Body of pancreas (tissue), 4 donors: ENCODE measurements around the gene AGAP1. TPM values are rescaled to one million over a fixed set of nuclear protein-coding genes. Genes with fewer than 3 reads are reported as not detected.

Source experiments
- ATAC-seq: fragments of 150-250 bp; one replicate; pipeline ENCODE4 v1.9.1; 2016
- DNase-seq, 4 donors: peaks; one replicate each; pipeline ENCODE4 v3.0.0-alpha.2; 2019
- H3K27ac ChIP-seq, 4 donors: fragments of 200-600 bp; sonication (generic); 1 replicate in 3 of 4; 2 replicates in 1 of 4; pipeline versions ENCODE4 v1.5.1 to v1.6.1; 2016 to 2019; ENCODE audit warnings: mild to moderate bottlenecking in 1 of 4, mixed read lengths in 1 of 4, moderate library complexity in 1 of 4
- H3K27me3 ChIP-seq, 2 donors: fragments of 200-600 bp; sonication (generic); one replicate each; pipeline ENCODE4 v1.6.0; 2016; ENCODE audit warnings: mild to moderate bottlenecking in 1 of 2
- H3K36me3 ChIP-seq, 2 donors: fragments of 200-600 bp; sonication (generic); replicated peaks in 1 of 2; 2 replicates each; pipeline ENCODE4 v1.5.1; 2016; ENCODE audit warnings: low read depth in 2 of 2; ENCODE audit not compliant: insufficient read depth in 1 of 2
- H3K4me1 ChIP-seq: fragments of 200-600 bp; sonication (generic); one replicate; pipeline ENCODE4 v1.6.0; 2016
- H3K4me3 ChIP-seq, 2 donors: fragments of 200-600 bp; sonication (generic); 1 replicate in 1 of 2; 2 replicates in 1 of 2; pipeline ENCODE4 v1.5.1; 2016 to 2019
- H3K9me3 ChIP-seq, 3 donors: fragments of 200-600 bp; sonication (generic); 1 replicate in 2 of 3; 2 replicates in 1 of 3; pipeline ENCODE4 v1.5.1; 2016
- POLR2A ChIP-seq, 3 donors: fragments of 450-650 bp; IDR thresholded peaks; one replicate each; pipeline ENCODE4 v1.6.1; 2016; ENCODE audit warnings: antibody characterized with exemption in 3 of 3, mild to moderate bottlenecking in 2 of 3
- WGBS, 2 donors: methylation state at CpG; one replicate each; pipeline ENCODE4 v1.1.5; 2017; 5-methylcytosine and 5-hydroxymethylcytosine counted together
- intact Hi-C: fragments of 100-400 bp; cut with DNase I; formaldehyde crosslinking; loops from one replicate; pipeline ENCODE4 v1.15.1; 2023
- total RNA-seq, 2 donors: library from RNA; depleted of rRNA; stranded (reverse); fragments of >200 nt; gene quantifications; one replicate each; pipeline ENCODE4 v1.1.0, GENCODE V29; 2016
- TF ChIP-seq, protein P1 (sequence below), 7 experiments: fragments of 450-650 bp in 4 of 7; fragments of 200-600 bp in 3 of 7; sonication (generic) in 3 of 7; IDR thresholded peaks; one replicate each; pipeline ENCODE4 v1.5.1; 2016 to 2019; ENCODE audit warnings: antibody characterized with exemption in 7 of 7

The AGAP1 gene
- total RNA-seq, 2 donors from 2014 or later, result 21.3 to 32.6 TPM

GRCh38 chr2:236092714-236093113 is 598.9 kb downstream of the AGAP1 start:
- DNase-seq (no peak), ATAC-seq (no peak)
- TF ChIP-seq POLR2A (IDR thresholded peaks at IDR 0.05), result no peak
- TF ChIP-seq, protein P1, sequence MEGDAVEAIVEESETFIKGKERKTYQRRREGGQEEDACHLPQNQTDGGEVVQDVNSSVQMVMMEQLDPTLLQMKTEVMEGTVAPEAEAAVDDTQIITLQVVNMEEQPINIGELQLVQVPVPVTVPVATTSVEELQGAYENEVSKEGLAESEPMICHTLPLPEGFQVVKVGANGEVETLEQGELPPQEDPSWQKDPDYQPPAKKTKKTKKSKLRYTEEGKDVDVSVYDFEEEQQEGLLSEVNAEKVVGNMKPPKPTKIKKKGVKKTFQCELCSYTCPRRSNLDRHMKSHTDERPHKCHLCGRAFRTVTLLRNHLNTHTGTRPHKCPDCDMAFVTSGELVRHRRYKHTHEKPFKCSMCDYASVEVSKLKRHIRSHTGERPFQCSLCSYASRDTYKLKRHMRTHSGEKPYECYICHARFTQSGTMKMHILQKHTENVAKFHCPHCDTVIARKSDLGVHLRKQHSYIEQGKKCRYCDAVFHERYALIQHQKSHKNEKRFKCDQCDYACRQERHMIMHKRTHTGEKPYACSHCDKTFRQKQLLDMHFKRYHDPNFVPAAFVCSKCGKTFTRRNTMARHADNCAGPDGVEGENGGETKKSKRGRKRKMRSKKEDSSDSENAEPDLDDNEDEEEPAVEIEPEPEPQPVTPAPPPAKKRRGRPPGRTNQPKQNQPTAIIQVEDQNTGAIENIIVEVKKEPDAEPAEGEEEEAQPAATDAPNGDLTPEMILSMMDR (IDR thresholded peaks at IDR 0.05), result no peak
- WGBS, 2 donors, result 89 to 92% methylated on average over 4 of the region's 4 CpGs
- Histone ChIP-seq H3K36me3 (no peaks in the 10 kb centered on the region), H3K9me3 (no peaks in the 10 kb centered on the region), H3K27ac (no peak overlapping the region), H3K4me3 (no peak overlapping the region), H3K4me1 (no peaks in the 10 kb centered on the region), H3K27me3 (no peaks in the 10 kb centered on the region)
- intact Hi-C loops, result no loop called here

GRCh38 chr2:236093134-236093533 is 599.3 kb downstream of the AGAP1 start:
- Histone ChIP-seq H3K27me3 (no peaks in the 10 kb centered on the region), H3K9me3 (no peaks in the 10 kb centered on the region), H3K36me3 (no peaks in the 10 kb centered on the region), H3K4me1 (no peaks in the 10 kb centered on the region), H3K27ac (no peak overlapping the region), H3K4me3 (no peak overlapping the region)
- WGBS, 2 donors, result 85 to 86% methylated on average over 6 of the region's 6 CpGs
- ATAC-seq (no peak), DNase-seq (no peak)
- TF ChIP-seq, protein P1 (IDR thresholded peaks at IDR 0.05), result no peak
- TF ChIP-seq POLR2A (IDR thresholded peaks at IDR 0.05), result no peak
- intact Hi-C loops, result no loop called here

DNA sequence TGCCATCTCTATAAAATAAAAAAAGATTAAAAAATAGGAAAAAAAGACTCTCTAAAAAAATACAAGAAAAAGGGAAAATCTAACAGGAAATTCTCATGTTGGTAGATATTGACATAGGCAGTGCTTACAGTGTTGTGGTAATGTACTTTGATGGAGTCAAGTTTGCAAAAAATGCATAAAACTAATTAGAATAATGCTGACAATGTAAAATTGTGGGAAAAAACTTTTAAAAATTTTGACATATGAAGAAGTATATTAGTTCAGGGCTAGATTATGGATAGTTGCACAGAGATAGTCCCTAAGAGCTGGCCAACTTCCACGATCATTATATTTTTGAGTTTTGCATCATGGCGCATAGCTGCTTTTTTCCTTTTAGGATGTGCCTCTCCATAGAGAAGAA is 601.7 kb downstream of the AGAP1 start:
- DNase-seq (no peak), ATAC-seq (no peak)
- WGBS, 2 donors, result 96 to 100% methylated on average over 2 of the region's 2 CpGs
- Histone ChIP-seq H3K4me3 (no peak overlapping the region), H3K36me3 (no peaks in the 10 kb centered on the region), H3K27ac (no peak overlapping the region), H3K9me3 (no peaks in the 10 kb centered on the region), H3K4me1 (no peaks in the 10 kb centered on the region), H3K27me3 (no peaks in the 10 kb centered on the region)
- TF ChIP-seq, protein P1 (IDR thresholded peaks at IDR 0.05), result no peak
- TF ChIP-seq POLR2A (IDR thresholded peaks at IDR 0.05), result no peak
- intact Hi-C loops, result no loop called here

DNA sequence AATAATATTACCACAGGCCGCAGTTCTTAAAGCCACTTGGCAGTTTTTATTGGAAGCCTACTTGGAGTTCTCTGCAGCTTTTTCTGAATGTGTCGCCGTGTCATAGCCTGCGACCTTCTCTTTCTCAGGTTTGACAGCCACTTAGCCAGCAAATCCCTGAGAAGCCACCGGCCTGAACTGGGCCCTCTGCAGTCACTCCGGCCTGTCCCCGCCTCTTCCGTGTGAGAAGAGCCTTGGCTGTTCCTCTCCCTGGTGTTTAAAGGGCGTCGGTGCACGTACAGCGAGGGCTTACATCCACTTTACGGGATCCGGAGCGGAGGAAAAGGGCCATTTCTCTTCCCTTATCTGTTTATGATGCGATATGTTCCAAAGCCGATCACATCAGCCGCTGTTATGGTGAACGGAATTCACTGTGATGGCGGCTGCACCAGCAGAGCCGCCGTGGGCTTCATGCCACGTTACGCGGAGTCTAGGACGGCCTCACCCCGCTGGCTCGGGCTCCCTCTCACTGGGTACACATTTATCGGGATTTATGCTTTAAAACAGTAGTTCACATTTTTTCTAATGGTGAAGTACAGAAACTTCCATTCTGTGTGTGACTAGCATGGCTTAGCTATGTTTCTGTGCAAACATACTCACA is 607.6 kb downstream of the AGAP1 start:
- no peak overlapping the region for H3K4me3 ChIP-seq
- 91 to 96% methylated on average over 26 to 29 of the region's 29 CpGs for WGBS, 2 donors
- H3K9me3 ChIP-seq, result no peaks in the 10 kb centered on the region
- H3K27me3 ChIP-seq, result no peaks in the 10 kb centered on the region
- H3K4me1 ChIP-seq, result no peaks in the 10 kb centered on the region
- no peak for DNase-seq
- no peak overlapping the region for H3K27ac ChIP-seq
- intact Hi-C loops, result no loop called here
- TF ChIP-seq, protein P1 (IDR thresholded peaks at IDR 0.05), result no peak
- no peak for TF ChIP-seq POLR2A (IDR thresholded peaks at IDR 0.05)
- ATAC-seq, result no peak
- H3K36me3 ChIP-seq, result no peaks in the 10 kb centered on the region

DNA sequence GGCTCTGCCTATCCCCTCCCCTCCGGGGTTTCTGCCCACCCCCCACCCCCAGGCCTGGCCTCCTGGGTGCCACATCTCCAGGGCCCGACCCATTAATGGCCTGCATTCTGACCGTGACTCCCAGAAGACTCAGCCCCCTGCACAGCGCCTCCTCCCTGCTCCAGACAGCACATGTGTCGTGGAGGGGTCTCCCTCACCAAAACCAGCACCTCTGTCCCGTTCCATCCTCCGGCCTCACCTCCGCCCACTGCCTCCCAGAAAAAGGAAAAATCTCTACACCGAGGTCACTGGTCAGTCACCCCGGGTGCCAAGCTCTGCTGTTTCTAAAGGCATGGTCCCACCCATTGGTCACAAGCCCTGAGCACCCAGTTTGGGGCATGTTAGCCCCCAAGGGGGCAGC is 609.1 kb downstream of the AGAP1 start:
- DNase-seq, result no peak
- 95 to 97% methylated on average over 6 to 10 of the region's 10 CpGs for WGBS, 2 donors

More for the DNA sequence above, 609.1 kb downstream of the AGAP1 start:
- H3K4me1 ChIP-seq, result no peaks in the 10 kb centered on the region
- no peak for ATAC-seq
- no peaks in the 10 kb centered on the region for H3K27me3 ChIP-seq
- TF ChIP-seq, protein P1 (IDR thresholded peaks at IDR 0.05), result no peak
- no peak for TF ChIP-seq POLR2A (IDR thresholded peaks at IDR 0.05)
- no peak overlapping the region for H3K27ac ChIP-seq
- intact Hi-C loops, result no loop called here
- no peaks in the 10 kb centered on the region for H3K36me3 ChIP-seq
- H3K9me3 ChIP-seq, result no peaks in the 10 kb centered on the region
- H3K4me3 ChIP-seq, result no peak overlapping the region
